Motor neuron (in vitro differentiated cells): Measurements from ENCODE around the gene AP2A2. TPM values are rescaled to one million over a fixed set of nuclear protein-coding genes. Genes with fewer than 3 reads are reported as not detected.
A peak's percentile ranks its signal among the peaks of the same experiment; 100 is the strongest.

Experiments
- ATAC-seq, 8 experiments: fragments of 200-7000 bp; cut with Tn5 transposase; replicated peaks in 6 of 8; 2 replicates each; pipeline ENCODE4 v1.8.0; 2021; ENCODE audit warnings: mild to moderate bottlenecking in 8 of 8, moderate library complexity in 8 of 8
- H3K27ac ChIP-seq, 2 donors: fragments of 250-450 bp; sonication (Bioruptor Pico); 2 replicates each; pipeline ENCODE4 v1.9.0; 2021; ENCODE audit warnings: antibody characterized with exemption in 2 of 2, mild to moderate bottlenecking in 2 of 2, moderate library complexity in 1 of 2
- H3K4me1 ChIP-seq, 2 donors: fragments of 250-450 bp; sonication (Bioruptor Pico); replicated peaks in 1 of 2; 2 replicates each; pipeline ENCODE4 v1.6.1; 2021; ENCODE audit warnings: antibody characterized with exemption in 2 of 2, mild to moderate bottlenecking in 2 of 2, moderate library complexity in 1 of 2
- H3K4me3 ChIP-seq, 5 donors: fragments of 250-450 bp; sonication (Bioruptor Pico); 2 replicates each; pipeline ENCODE4 v1.9.0; 2021; ENCODE audit warnings: antibody characterized with exemption in 5 of 5, mild to moderate bottlenecking in 5 of 5, moderate library complexity in 4 of 5
- WGBS, 10 experiments: fragments of 450-650 bp; shearing (Covaris generic); methylation state at CpG; one replicate each; pipeline ENCODE4 v1.0.0; 2022; 5-methylcytosine and 5-hydroxymethylcytosine counted together
- in situ Hi-C, 9 experiments: fragments of 400-800 bp; cut with MboI; loops; one replicate each; pipeline ENCODE4 v1.15.0; 2021; ENCODE audit warnings: low sequenced_read_pairs in 9 of 9, low pct_unique_long_range_greater_than_20kb in 2 of 9; ENCODE audit not compliant: unreplicated experiment in 9 of 9
- total RNA-seq, 8 experiments: library from RNA; unstranded; fragments of 300-600 nt; gene quantifications; 2 replicates each; pipeline versions ENCODE4 v1.2.3 to v1.2.4, GENCODE V29; 2022

Gene AP2A2
- total RNA-seq, 8 experiments from 2014 or later: 31.3 to 78.4 (median 45.8) TPM

DNA sequence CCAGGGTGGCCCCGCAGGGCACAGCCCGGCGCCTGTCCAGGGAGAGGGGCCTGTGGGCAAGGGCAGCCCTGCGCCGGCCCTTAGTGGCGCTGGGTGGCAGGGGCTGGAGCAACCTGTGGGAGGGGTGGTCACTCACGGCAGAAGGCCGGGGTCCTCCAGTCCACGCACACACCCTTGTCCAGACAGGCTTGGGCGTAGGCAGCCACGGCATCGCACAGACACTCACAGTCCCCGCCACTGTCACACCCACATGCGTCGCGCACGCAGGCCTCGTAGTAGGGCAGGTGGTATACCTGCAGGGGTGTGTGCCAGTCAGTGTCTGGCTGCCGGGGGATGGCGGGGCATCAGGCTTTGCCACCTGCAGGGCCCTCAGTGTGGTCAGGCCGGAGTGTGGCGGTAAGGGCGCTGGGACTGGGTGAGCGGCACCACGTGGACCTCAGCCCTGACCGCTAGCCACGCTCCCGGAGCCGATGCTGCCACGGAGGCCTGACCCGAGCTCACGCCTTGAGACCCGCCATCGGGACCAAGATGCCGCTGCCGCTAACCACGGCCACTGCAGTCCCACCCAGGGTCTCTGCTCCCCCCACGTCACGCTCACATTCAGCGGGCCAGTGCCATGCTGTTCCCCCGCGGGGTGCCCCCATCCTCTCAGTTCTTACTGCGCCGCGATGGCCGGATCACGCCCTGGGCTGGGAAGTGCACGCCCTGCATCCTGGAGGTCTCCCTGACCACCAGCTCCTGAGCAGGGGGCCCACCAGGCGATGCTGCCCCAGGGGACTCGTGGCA is 98.3 kb downstream of the AP2A2 start:
- WGBS, 10 experiments: 82 to 100% (median 96%) methylated on average over 1 to 11 of the region's 50 CpGs; no CpG with 5 or more reads in 7 of the 10 experiments
- Histone ChIP-seq H3K27ac (no peak overlapping the region), H3K4me3 (no peak overlapping the region), H3K4me1 (no peaks in the 10 kb centered on the region)
- in situ Hi-C loops: no loop called here
- ATAC-seq: no peak

DNA sequence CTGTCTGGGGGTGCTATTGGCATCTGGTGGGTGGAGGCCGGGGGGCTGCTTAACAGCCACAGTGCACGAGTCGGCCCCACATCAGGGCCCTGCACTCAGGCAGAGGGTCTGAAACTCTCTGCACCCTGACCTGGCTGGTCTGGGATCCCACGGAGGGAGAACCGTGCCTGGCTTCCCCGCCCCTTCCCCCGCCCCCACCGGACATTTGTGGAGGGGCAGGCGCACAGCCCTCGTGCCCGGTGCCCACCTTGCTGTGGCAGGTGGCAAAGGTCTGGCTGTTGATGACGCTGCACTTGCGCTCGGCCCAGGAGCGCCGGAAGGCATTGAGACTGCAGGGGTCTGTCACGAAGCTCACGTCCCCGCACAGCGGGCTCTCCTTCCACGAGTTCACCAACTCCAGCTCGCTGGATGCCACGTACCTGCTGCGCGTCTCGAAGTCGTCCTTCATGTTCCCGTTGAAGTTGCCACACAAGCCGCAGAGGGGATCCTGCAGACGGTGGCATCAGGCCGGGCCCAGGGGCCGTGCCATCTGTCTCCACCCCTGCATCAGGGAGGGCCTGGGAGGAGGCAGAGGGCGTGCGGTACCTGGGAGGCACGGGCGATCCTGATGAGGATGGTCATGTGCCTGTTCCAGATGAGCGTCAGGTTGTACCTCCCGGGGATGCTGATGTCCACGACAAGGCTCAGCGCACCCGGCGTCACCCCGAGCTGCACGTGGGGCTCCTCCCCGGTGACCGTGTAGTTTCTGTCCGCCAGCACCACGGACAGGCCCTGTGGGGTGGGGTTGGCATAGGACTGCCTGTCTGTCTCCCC is 99.1 kb downstream of the AP2A2 start:
- in situ Hi-C loops: no loop called here
- H3K4me1 ChIP-seq: peaks cover 0 to 4% of the 10 kb centered on the region in 2 donors
- no peak overlapping the region for H3K4me3 ChIP-seq
- no peak overlapping the region for H3K27ac ChIP-seq
- WGBS, 10 experiments: 40 to 93% (median 83%) methylated on average over 1 to 13 of the region's 48 CpGs; no CpG with 5 or more reads in 7 of the 10 experiments
- peak in 1 of 8 experiments; percentile 2 for ATAC-seq

DNA sequence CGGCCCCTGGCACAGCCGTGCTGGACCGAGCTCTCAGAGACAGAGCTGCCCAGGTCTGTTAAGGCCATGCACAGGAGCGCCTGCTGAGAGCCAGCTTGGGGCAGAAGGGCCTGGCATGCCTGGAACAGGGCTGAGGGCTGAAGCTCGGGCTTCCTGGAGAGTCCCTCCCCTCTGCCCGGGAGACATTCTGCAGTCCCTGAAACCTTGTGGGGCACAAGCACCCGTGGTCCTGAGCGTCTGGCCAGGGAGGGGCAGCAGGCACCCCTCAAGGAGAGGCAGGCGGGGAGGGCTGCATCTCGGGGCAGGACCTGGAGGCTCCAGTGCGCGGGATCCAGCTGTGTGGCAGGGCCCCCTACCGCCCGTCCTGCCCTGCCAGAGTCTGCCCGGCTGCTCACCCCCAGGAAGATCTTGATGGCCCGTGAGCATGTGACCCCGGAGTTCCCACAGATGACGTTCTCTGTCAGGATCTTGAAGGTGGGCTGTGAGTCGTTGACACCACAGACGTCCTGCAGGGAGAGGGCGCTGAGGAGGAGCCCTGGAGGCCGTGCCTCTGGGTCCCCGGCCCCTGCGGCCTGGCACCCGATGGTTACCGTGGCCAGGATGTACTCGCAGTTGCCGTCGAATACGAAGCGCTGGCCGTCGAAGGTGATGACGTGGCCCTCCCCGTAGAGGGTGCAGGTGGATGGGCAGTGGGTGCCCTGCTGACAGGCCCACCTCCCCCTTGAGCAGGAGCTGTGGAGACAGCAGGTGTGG is 99.9 kb downstream of the AP2A2 start:
- Histone ChIP-seq H3K4me3 (no peak overlapping the region), H3K4me1 (peaks cover 0 to 4% of the 10 kb centered on the region in 2 donors), H3K27ac (no peak overlapping the region)
- WGBS, 10 experiments: 44 to 87% methylated on average over 5 to 9 of the region's 35 CpGs; no CpG with 5 or more reads in 8 of the 10 experiments
- in situ Hi-C loops: no loop called here
- peak in 1 of 8 experiments; percentile 8 for ATAC-seq

DNA sequence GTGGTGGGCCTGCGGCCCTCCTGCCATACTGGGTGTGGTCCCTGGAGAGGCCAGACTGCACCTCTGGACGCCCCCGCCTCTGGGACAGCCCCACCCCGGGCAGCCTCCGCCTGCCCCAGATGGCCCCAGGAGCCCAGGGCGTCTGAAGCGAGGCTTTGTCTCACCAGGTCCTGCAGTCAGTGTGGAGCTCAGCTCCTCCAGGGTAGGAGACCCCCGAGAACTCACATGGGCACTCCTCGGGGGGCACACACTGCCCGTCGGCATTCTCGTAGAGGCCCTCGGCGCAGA is 100.4 kb downstream of the AP2A2 start:
- in situ Hi-C loops: no loop called here
- no peak overlapping the region for H3K4me3 ChIP-seq
- WGBS, 10 experiments: 85% methylated on average over 5 of the region's 14 CpGs; no CpG with 5 or more reads in 9 of the 10 experiments
- no peak for ATAC-seq
- no peak overlapping the region for H3K27ac ChIP-seq
- peaks cover 0 to 4% of the 10 kb centered on the region in 2 donors for H3K4me1 ChIP-seq

DNA sequence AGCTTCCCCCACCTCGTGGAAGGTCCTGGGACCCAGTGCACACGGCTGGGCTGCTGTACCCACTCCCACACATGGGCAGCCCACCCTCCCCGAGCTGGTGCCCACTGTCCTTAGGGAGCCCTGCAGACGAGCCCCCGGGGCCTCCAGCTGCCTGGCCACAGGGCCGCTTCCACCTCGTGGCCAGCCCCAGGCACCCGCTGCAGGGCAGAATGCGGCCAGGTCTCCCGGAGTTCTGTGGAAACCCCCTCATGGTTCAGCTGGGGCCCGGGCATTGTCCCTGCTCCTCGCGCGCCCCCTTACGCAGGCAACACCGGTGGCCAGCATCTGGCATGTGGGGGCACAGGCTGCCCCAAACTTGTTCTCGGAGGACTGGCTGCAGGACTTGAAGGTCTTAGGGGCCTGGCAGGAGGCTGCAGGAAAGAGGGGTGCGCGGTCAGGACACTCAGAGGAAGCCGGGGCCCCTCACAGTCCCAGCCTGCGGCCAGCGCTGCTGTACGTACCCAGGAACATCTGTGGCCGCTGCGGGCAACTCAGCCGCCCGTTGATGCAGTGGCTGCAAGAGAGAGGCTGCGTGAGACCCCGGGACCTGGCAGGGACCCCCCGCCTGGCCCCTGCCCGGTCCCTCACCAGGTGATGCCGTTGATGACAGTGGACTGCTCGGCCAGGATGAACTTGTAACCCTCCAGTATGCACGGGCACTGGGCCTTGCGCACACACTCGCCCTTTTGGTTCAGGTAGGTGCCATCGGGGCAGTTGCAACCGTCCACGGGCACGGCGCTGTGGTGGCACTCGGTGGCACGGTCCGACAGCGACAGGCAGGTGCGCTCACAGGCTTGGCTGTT is 101.2 kb downstream of the AP2A2 start:
- in situ Hi-C loops: no loop called here
- 97% methylated on average over 6 of the region's 46 CpGs; no CpG with 5 or more reads in 9 of the 10 experiments for WGBS, 10 experiments
- H3K4me3 ChIP-seq: no peak overlapping the region
- no peak overlapping the region for H3K27ac ChIP-seq
- H3K4me1 ChIP-seq: peaks cover 0 to 4% of the 10 kb centered on the region in 2 donors
- ATAC-seq: no peak

DNA sequence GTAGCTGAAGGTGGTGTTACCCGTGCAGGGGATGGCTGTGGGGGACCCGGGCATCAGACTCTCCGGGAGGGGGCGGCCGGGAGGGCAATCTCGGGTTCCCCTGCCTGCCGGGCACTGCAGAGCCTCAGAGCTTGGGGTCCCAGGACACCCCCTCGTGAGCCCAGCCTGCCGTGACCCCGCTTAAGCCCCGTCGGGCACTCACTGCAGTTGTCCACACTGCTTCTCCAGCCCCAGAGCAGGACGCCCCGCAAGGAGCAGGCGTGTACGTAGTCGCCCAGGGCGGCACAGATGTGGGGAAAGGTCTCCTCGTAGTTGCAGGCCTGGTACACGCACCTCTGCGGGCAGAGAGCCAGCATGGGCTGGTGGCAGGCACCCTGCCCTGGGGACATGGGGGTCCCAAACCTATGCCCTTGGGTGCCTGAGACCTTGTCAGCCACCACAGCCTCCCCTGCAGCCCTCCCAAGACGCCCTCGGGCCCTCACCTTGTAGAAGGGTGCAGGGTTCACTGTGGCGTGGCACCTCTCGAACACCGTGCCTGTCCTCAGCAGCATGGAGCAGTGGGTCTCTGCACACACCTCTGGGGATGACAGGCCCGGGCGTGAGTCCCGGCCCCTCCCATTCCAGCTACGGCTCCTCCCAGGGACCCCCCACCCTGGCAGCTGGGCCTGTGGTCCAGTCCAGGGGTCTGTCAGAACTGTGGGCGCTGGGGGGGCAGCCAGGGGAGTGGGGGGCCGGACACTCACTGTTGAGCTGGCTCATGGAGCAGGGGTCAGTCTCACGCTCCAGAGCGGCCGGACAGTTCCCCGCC is 102.0 kb downstream of the AP2A2 start:
- ATAC-seq: no peak
- Histone ChIP-seq H3K4me1 (peaks cover 0 to 4% of the 10 kb centered on the region in 2 donors), H3K4me3 (no peak overlapping the region), H3K27ac (no peak overlapping the region)
- WGBS, 10 experiments: 80% methylated on average over 1 of the region's 36 CpGs; no CpG with 5 or more reads in 9 of the 10 experiments
- in situ Hi-C loops: no loop called here

DNA sequence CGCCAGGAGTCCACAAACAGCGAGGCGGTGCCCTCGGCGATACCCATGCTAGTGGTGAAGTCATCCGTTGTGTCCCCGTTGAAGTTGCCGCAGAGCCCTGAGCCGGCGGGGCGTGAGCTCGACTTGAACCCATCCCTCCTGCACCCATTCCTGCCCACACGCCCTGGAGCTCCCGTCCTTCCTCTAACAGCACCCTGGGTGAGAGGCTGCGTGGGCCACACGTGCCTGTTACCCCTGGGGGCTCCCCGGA is 102.5 kb downstream of the AP2A2 start:
- H3K4me1 ChIP-seq: peaks cover 0 to 4% of the 10 kb centered on the region in 2 donors
- WGBS, 10 experiments: 93 to 100% methylated on average over 3 of the region's 17 CpGs; no CpG with 5 or more reads in 8 of the 10 experiments
- H3K4me3 ChIP-seq: no peak overlapping the region
- in situ Hi-C loops: no loop called here
- no peak overlapping the region for H3K27ac ChIP-seq
- no peak for ATAC-seq

DNA sequence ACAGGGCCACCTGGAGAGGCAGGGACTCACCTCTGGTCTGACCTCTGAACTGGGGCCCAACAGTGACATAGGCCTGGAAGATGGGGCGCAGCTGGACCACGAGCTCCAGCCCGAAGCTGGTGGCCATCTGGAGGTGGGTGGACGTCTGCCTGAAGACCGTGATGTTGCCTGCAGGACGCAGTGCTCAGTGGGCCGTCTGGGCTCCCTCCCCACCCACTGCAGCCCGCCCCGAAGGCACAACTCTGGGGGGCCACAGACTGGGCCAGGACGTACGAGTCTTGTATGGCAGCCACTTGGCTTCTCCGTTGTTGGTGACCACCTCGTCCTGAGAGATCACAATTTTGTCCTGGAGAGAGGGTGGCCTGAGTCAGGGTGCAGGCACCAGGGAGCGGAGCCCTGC is 102.9 kb downstream of the AP2A2 start:
- no peak for ATAC-seq
- Histone ChIP-seq H3K4me3 (no peak overlapping the region), H3K4me1 (peaks cover 0 to 4% of the 10 kb centered on the region in 2 donors), H3K27ac (no peak overlapping the region)
- no CpG with 5 or more reads among the region's 14 CpGs for WGBS, 10 experiments
- in situ Hi-C loops: no loop called here

DNA sequence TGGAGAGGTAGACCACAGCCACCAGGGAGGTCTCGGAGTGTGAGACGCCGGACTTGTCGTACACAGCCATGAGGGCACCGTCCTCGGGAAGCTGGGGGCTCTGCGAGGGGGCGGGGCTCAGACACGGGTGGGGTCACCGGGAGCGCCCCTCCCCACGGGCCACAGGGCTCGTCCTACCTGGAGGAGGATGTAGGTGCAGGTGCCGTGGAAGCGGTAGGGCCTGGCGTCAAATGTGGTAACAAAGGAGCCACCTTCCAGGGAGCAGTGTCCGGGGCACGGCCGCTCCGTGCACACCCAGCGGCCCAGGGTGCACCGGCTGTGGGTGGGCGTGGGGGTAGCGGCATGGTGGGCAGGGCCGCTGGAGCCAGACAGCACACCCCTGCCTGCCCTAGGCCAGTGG is 103.4 kb downstream of the AP2A2 start:
- WGBS, 10 experiments: 100% methylated on average over 2 to 3 of the region's 25 CpGs; no CpG with 5 or more reads in 8 of the 10 experiments
- in situ Hi-C loops: no loop called here
- ATAC-seq: no peak

DNA sequence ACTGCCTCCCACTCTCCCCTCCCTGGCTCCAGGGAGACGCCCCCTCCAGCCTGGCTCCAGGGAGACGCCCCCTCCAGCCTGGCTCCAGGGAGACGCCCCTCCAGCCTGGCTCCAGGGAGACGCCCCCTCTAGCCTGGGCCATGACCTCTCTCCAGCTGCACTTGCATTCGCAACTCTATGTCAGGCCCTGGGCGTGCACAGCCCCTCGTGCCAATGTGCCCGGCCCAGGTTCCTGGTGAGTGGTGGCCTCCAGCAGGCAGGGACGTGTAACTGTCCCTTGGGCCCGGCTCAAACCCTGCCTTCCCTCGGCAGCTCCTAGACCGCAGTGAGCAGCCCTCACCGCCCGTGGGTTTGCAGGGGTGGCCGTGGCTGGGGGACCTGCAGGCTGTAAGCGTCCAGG is 104.0 kb downstream of the AP2A2 start:
- 0 to 80% methylated on average over 1 of the region's 16 CpGs; no CpG with 5 or more reads in 8 of the 10 experiments for WGBS, 10 experiments
- peak in 6 of 8 experiments; percentile 4 to 79 (median 34) for ATAC-seq
- Histone ChIP-seq H3K27ac (no peak overlapping the region), H3K4me3 (no peak overlapping the region), H3K4me1 (peaks cover 0 to 4% of the 10 kb centered on the region in 2 donors)
- in situ Hi-C loops: no loop called here

More for the DNA sequence above, 103.4 kb downstream of the AP2A2 start:
- H3K27ac ChIP-seq: no peak overlapping the region
- peaks cover 0 to 4% of the 10 kb centered on the region in 2 donors for H3K4me1 ChIP-seq
- H3K4me3 ChIP-seq: no peak overlapping the region

DNA sequence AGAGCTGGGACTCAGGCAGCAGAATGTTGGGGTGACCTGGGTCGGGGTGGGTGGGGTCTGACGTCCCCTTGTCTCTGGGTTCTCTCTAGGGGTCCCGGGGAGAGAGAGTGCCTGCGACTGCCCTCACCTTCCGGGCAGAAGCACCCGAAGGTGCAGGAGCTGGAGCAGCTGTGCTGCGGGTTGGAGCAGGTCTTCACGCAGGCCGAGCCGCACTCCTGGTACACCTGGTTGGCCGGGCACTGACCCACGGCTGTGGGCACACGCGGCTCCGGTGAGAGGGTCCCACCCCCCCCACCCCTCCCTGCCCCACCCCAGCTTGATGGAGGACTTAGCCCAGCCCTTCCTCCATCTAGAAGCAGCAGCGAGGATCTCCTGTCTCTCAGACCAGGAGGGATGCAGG is 104.4 kb downstream of the AP2A2 start:
- Histone ChIP-seq H3K27ac (no peak overlapping the region), H3K4me1 (peaks cover 0 to 4% of the 10 kb centered on the region in 2 donors), H3K4me3 (no peak overlapping the region)
- ATAC-seq: no peak
- 80% methylated on average over 1 of the region's 16 CpGs; no CpG with 5 or more reads in 9 of the 10 experiments for WGBS, 10 experiments
- in situ Hi-C loops: no loop called here

DNA sequence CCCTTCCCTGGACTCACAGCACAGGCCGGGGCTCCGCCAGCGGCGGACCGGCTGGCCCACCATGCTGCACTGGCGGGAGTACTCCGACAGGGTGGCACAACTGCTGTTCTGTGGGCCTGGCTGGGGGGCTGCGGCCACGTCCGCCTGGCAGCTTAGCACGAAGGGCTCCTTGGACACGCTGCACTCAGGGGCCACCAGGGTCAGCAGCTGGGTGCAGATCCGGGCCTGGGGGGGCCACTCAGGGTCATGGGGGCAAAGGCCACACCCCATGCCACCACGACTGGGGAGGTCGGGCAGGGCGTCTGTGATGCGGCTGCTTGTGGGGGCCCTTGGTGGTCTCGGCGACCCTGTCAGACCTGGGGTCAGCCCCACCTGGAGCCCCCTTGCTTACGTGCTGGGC is 104.9 kb downstream of the AP2A2 start:
- ATAC-seq: peak in 1 of 8 experiments; percentile 5
- H3K4me3 ChIP-seq: no peak overlapping the region
- H3K4me1 ChIP-seq: peaks cover 0 to 4% of the 10 kb centered on the region in 2 donors
- in situ Hi-C loops: no loop called here
- 100% methylated on average over 2 of the region's 20 CpGs; no CpG with 5 or more reads in 9 of the 10 experiments for WGBS, 10 experiments
- no peak overlapping the region for H3K27ac ChIP-seq
